GM12878 (cell line): ENCODE measurements around the gene TPMT. TPM values are rescaled to one million over a fixed set of nuclear protein-coding genes. Genes with fewer than 3 reads are reported as not detected.
A peak's percentile ranks its signal among the peaks of the same experiment; 100 is the strongest.

Experiments used
- ATAC-seq: fragments of 200-7000 bp; cut with Tn5 transposase; 3 replicates; pipeline ENCODE4 v1.9.1; 2020; ENCODE audit warnings: mild to moderate bottlenecking, moderate library complexity
- BruUV-seq: library from RNA; stranded (reverse); fragments of 400-500 nt; replicated peaks from 2 replicates; lab custom pipeline; 2021; lab: Mats Ljungman, UMichigan
- CTCF ChIA-PET: fragments of 300-600 bp; sonication (Branson Sonifier 250); formaldehyde crosslinking; extraction: SDS; loops from one replicate; lab custom pipeline; 2021; ENCODE audit warnings: inconsistent platforms; lab: Yijun Ruan, JAX
- POLR2A ChIA-PET: fragments of 350-600 bp; formaldehyde crosslinking; extraction: SDS; loops from one replicate; lab custom pipeline; 2021; ENCODE audit warnings: inconsistent platforms; lab: Charles Lee
- RAD21 ChIA-PET: fragments of 300-600 bp; sonication (Branson Sonifier 250); formaldehyde crosslinking; loops from one replicate; lab custom pipeline; 2023; ENCODE audit warnings: antibody characterized with exemption; ENCODE audit not compliant: unreplicated experiment; lab: Charles Lee
- SMC1A ChIA-PET: fragments of 300-600 bp; sonication (Branson Sonifier 250); formaldehyde crosslinking; loops from one replicate; lab custom pipeline; 2023; ENCODE audit not compliant: unreplicated experiment, uncharacterized antibody; lab: Charles Lee
- DNase-seq: peaks from one replicate; pipeline ENCODE4 v3.0.0-alpha.2; 2011; ENCODE audit warnings: low read depth, low spot score
- FAIRE-seq: peaks from 3 replicates; lab custom pipeline; 2011; peaks lifted over from hg19 to GRCh38; lab: Jason Lieb, UNC
- H2AFZ ChIP-seq: 2 replicates; pipeline ENCODE4 v1.6.0; 2011; ENCODE audit warnings: low read depth, low read length, control low read depth; ENCODE audit not compliant: control insufficient read depth
- H3K27ac ChIP-seq: 2 replicates; pipeline ENCODE4 v1.5.1; 2011; ENCODE audit warnings: control low read depth; ENCODE audit not compliant: control insufficient read depth, insufficient read depth
- H3K27me3 ChIP-seq, 2 experiments: replicated peaks in 1 of 2; 2 replicates each; pipeline versions ENCODE4 v1.6.0 to v1.6.1; 2011; ENCODE audit warnings: low read length in 1 of 2; ENCODE audit not compliant: control insufficient read depth in 2 of 2, insufficient read depth in 2 of 2
- H3K36me3 ChIP-seq, 2 experiments: 2 replicates each; pipeline ENCODE4 v1.5.1; 2011; ENCODE audit warnings: low read length in 1 of 2; ENCODE audit not compliant: control insufficient read depth in 2 of 2, insufficient read depth in 2 of 2
- H3K4me1 ChIP-seq: 2 replicates; pipeline ENCODE4 v1.6.1; 2011; ENCODE audit warnings: mild to moderate bottlenecking, low read length, moderate library complexity, mixed read lengths; ENCODE audit not compliant: control insufficient read depth, insufficient read depth
- H3K4me2 ChIP-seq: 2 replicates; pipeline ENCODE4 v1.6.0; 2011; ENCODE audit warnings: control low read depth; ENCODE audit not compliant: control insufficient read depth, insufficient read depth
- H3K4me3 ChIP-seq: fragments of 200-600 bp; sonication (generic); 2 replicates; pipeline ENCODE4 v1.5.1; 2016
- H3K79me2 ChIP-seq: 2 replicates; pipeline ENCODE4 v1.6.0; 2011; ENCODE audit warnings: low read length; ENCODE audit not compliant: control insufficient read depth, insufficient read depth
- H3K9ac ChIP-seq: 2 replicates; pipeline ENCODE4 v1.8.0; 2011; ENCODE audit warnings: low read length, control low read depth, mixed read lengths; ENCODE audit not compliant: control insufficient read depth, insufficient read depth
- H3K9me3 ChIP-seq: replicated peaks from 3 replicates; pipeline ENCODE4 v1.5.1; 2011; ENCODE audit warnings: mild to moderate bottlenecking, low read length; ENCODE audit not compliant: control insufficient read depth, insufficient read depth
- H4K20me1 ChIP-seq: 2 replicates; pipeline ENCODE4 v1.6.0; 2011; ENCODE audit not compliant: control insufficient read depth, insufficient read depth
- ATF7 ChIP-seq: fragments of 450-650 bp; IDR thresholded peaks from 2 replicates; pipeline ENCODE4 v1.6.1; 2016; ENCODE audit warnings: low read depth, mild to moderate bottlenecking
- BACH1 ChIP-seq: fragments of 450-650 bp; IDR thresholded peaks from 2 replicates; pipeline ENCODE4 v1.6.1; 2017; ENCODE audit warnings: mild to moderate bottlenecking, borderline replicate concordance
- CEBPB ChIP-seq, 2 experiments: fragments of 150-350 bp in 1 of 2; IDR thresholded peaks; 2 replicates each; pipeline ENCODE4 v1.6.1; 2012 to 2014; ENCODE audit warnings: low read depth in 2 of 2, low read length in 2 of 2, borderline replicate concordance in 1 of 2, inconsistent platforms in 1 of 2
- CHD4 ChIP-seq: fragments of 200-600 bp; sonication (generic); IDR thresholded peaks from 2 replicates; pipeline ENCODE4 v1.6.1; 2016; ENCODE audit warnings: mild to moderate bottlenecking
- CTCF ChIP-seq, 3 experiments: IDR thresholded peaks in 2 of 3; conservative IDR thresholded peaks in 1 of 3; 2 replicates each; pipeline ENCODE4 v1.5.1; 2011; ENCODE audit warnings: low read depth in 3 of 3, low read length in 3 of 3, mild to moderate bottlenecking in 3 of 3, control low read depth in 2 of 3, moderate library complexity in 2 of 3, inconsistent platforms in 1 of 3, mixed read lengths in 1 of 3; ENCODE audit not compliant: control insufficient read depth in 2 of 3, insufficient read depth in 1 of 3; ENCODE audit errors: extremely low read depth in 1 of 3
- FOXK2 ChIP-seq: fragments of 450-650 bp; IDR thresholded peaks from 2 replicates; pipeline ENCODE4 v1.6.1; 2017; ENCODE audit warnings: mild to moderate bottlenecking, moderate library complexity
- IKZF1 ChIP-seq: fragments of 450-650 bp; conservative IDR thresholded peaks from 2 replicates; pipeline ENCODE4 v1.6.1; 2017; ENCODE audit warnings: antibody characterized with exemption, mild to moderate bottlenecking
- IRF4 ChIP-seq: IDR thresholded peaks from 2 replicates; pipeline ENCODE4 v1.6.1; 2011; ENCODE audit warnings: low read depth, low read length
- NFXL1 ChIP-seq: fragments of 450-650 bp; IDR thresholded peaks from 2 replicates; pipeline ENCODE4 v1.6.1; 2017; ENCODE audit warnings: antibody characterized with exemption, mild to moderate bottlenecking, borderline replicate concordance
- NR2C2 ChIP-seq: IDR thresholded peaks from 2 replicates; pipeline ENCODE4 v1.6.1; 2011; ENCODE audit warnings: borderline replicate concordance, low read depth; ENCODE audit not compliant: control insufficient read depth, insufficient read length
- RAD21 ChIP-seq: IDR thresholded peaks from 2 replicates; pipeline ENCODE4 v1.6.1; 2011; ENCODE audit warnings: mild to moderate bottlenecking, low read depth, low read length, moderate library complexity; ENCODE audit not compliant: insufficient read depth
- RB1 ChIP-seq: fragments of 450-650 bp; formaldehyde crosslinking; IDR thresholded peaks from 2 replicates; pipeline ENCODE4 v1.6.1; 2017; ENCODE audit warnings: mild to moderate bottlenecking, borderline replicate concordance
- SMC3 ChIP-seq: IDR thresholded peaks from 2 replicates; pipeline ENCODE4 v1.6.1; 2011; ENCODE audit warnings: low read length, improper control_type of control experiment, borderline replicate concordance
- SRF ChIP-seq, 2 experiments: IDR thresholded peaks; 2 replicates each; pipeline ENCODE4 v1.6.1; 2011; ENCODE audit warnings: low read depth in 2 of 2, low read length in 2 of 2, mild to moderate bottlenecking in 1 of 2, moderate library complexity in 1 of 2
- ZNF274 ChIP-seq: IDR thresholded peaks from one replicate; pipeline ENCODE4 v1.8.0; 2011; ENCODE audit not compliant: insufficient read length, insufficient read depth
- ZZZ3 ChIP-seq: IDR thresholded peaks from 2 replicates; pipeline ENCODE4 v1.6.1; 2011; ENCODE audit warnings: low read depth; ENCODE audit not compliant: control insufficient read depth, insufficient read length
- WGBS: methylation state at CpG from one replicate; pipeline ENCODE4 v1.1.6; 2016; ENCODE audit warnings: low lambda C conversion rate; ENCODE audit not compliant: insufficient replicate concordance, insufficient coverage; ENCODE audit errors: missing lambda C conversion rate; 5-methylcytosine and 5-hydroxymethylcytosine counted together
- in situ Hi-C: fragments of 300-500 bp; cut with MboI; formaldehyde crosslinking; loops from 9 replicates; pipeline ENCODE4 v1.14.3; 2018; ENCODE audit warnings: mixed read lengths
- intact Hi-C: fragments of 100-400 bp; cut with micrococcal nuclease; formaldehyde crosslinking; loops from one replicate; pipeline ENCODE4 v1.14.2; 2022; ENCODE audit not compliant: unreplicated experiment
- polyA plus RNA-seq, 11 experiments: library from polyadenylated mRNA; depleted of rRNA in 4 of 11; unstranded in 6 of 11; stranded (reverse) in 5 of 11; fragments of >200 nt; fragmentation: Nextera tagmentation in 4 of 11; fragmentation: Illumina TruSeq in 1 of 11; extraction: Ambion mirVana in 4 of 11; extraction: Trizol in 1 of 11; gene quantifications; 1 replicate in 1 of 11; 2 replicates in 10 of 11; pipeline versions ENCODE4 v1.2.1 to v1.2.3, GENCODE V29; 2011 to 2016; ENCODE audit warnings: inconsistent platforms in 2 of 11, missing spikeins in 2 of 11, low read depth in 1 of 11
- total RNA-seq, 4 experiments: library from RNA; depleted of rRNA in 3 of 4; stranded (reverse); fragments of >200 nt in 3 of 4; fragmentation: Illumina TruSeq in 1 of 4; extraction: Trizol in 1 of 4; gene quantifications; 2 replicates each; pipeline versions ENCODE4 v1.2.1 to v1.2.3, GENCODE V29; 2013 to 2021
- TF ChIP-seq, protein P1 (sequence below): IDR thresholded peaks from 2 replicates; pipeline ENCODE4 v1.6.1; 2012; ENCODE audit warnings: low read depth, low read length, improper control_type of control experiment
- TF ChIP-seq, protein P2 (sequence below): fragments of 450-650 bp; conservative IDR thresholded peaks from 2 replicates; pipeline ENCODE4 v1.6.1; 2017; ENCODE audit warnings: mild to moderate bottlenecking, moderate library complexity

Gene TPMT
- total and polyA plus RNA-seq, 10 of the 15 experiments (the other 5 are each of a cell fraction or from before 2014, with no cell fraction given), result 7.9 to 18.2 (median 16.3) TPM

GRCh38 chr6:18121580-18122127 lies 33.2 kb downstream of the TPMT start:
- H3K9me3 ChIP-seq, result no peaks in the 10 kb centered on the region; the same call in 2 of the 3 replicates
- H4K20me1 ChIP-seq, result no peaks in the 10 kb centered on the region
- FAIRE-seq, result no peak
- no TSS peak for BruUV-seq
- intact Hi-C loops, result loop anchor here (5.0 to 10.0 kb wide), 4 partner anchors 134 to 967 kb away; partner anchors contain the start of gene KIF13A
- no peaks in the 10 kb centered on the region for H3K27me3 ChIP-seq
- ChIA-PET SMC1A (interaction anchor here (0.9 to 2.3 kb wide), 5 partner anchors 12 to 382 kb away, joined by 3 to 7 read pairs (median 5); no protein-coding TSS in a partner anchor), CTCF (interaction anchor here (1.1 to 1.7 kb wide), 8 partner anchors 30 to 384 kb away, joined by 3 to 8 read pairs (median 4); no protein-coding TSS in a partner anchor), RAD21 (interaction anchor here (1.0 kb wide), 2 partner anchors 181 to 384 kb away, joined by 3 to 5 read pairs; no protein-coding TSS in a partner anchor), POLR2A (no interaction called here)
- H2AFZ ChIP-seq, result no peak overlapping the region
- ATAC-seq, result peak; percentile 59
- in situ Hi-C loops, result no loop called here
- H3K36me3 ChIP-seq, result no peaks in the 10 kb centered on the region
- whole genome bisulfite sequencing, result 86% methylated on average over 19 of the region's 19 CpGs
- H3K9ac ChIP-seq, result no peak overlapping the region
- H3K4me2 ChIP-seq, result no peak overlapping the region
- H3K79me2 ChIP-seq, result no peaks in the 10 kb centered on the region
- H3K4me3 ChIP-seq, result no peak overlapping the region
- no peak overlapping the region for H3K27ac ChIP-seq
- no peak for DNase-seq
- no peaks in the 10 kb centered on the region for H3K4me1 ChIP-seq
- no peak for TF ChIP-seq IKZF1
- TF ChIP-seq FOXK2, result no peak
- TF ChIP-seq SMC3, result peak; percentile 22; the same call in 1 of the 2 replicates
- no peak for TF ChIP-seq IRF4
- no peak for TF ChIP-seq CEBPB (IDR thresholded peaks at IDR 0.05; ENCODE audit: borderline replicate concordance in 1 of 2, low read depth in 2 of 2, low read length in 2 of 2)
- TF ChIP-seq, protein P1, sequence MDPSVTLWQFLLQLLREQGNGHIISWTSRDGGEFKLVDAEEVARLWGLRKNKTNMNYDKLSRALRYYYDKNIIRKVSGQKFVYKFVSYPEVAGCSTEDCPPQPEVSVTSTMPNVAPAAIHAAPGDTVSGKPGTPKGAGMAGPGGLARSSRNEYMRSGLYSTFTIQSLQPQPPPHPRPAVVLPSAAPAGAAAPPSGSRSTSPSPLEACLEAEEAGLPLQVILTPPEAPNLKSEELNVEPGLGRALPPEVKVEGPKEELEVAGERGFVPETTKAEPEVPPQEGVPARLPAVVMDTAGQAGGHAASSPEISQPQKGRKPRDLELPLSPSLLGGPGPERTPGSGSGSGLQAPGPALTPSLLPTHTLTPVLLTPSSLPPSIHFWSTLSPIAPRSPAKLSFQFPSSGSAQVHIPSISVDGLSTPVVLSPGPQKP, result no peak
- TF ChIP-seq BACH1, result no peak
- no peak for TF ChIP-seq ATF7
- no peak for TF ChIP-seq ZZZ3
- no peak for TF ChIP-seq CHD4
- no peak for TF ChIP-seq NR2C2
- TF ChIP-seq, protein P2, sequence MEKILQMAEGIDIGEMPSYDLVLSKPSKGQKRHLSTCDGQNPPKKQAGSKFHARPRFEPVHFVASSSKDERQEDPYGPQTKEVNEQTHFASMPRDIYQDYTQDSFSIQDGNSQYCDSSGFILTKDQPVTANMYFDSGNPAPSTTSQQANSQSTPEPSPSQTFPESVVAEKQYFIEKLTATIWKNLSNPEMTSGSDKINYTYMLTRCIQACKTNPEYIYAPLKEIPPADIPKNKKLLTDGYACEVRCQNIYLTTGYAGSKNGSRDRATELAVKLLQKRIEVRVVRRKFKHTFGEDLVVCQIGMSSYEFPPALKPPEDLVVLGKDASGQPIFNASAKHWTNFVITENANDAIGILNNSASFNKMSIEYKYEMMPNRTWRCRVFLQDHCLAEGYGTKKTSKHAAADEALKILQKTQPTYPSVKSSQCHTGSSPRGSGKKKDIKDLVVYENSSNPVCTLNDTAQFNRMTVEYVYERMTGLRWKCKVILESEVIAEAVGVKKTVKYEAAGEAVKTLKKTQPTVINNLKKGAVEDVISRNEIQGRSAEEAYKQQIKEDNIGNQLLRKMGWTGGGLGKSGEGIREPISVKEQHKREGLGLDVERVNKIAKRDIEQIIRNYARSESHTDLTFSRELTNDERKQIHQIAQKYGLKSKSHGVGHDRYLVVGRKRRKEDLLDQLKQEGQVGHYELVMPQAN, result no peak
- TF ChIP-seq RAD21, result 0 out of 2 replicates have a peak, but pooled peaks have one; percentile 18
- TF ChIP-seq RB1, result no peak
- no peak for TF ChIP-seq ZNF274
- no peak for TF ChIP-seq SRF (IDR thresholded peaks at IDR 0.05; ENCODE audit: low read depth in 2 of 2, low read length in 2 of 2)
- no peak for TF ChIP-seq NFXL1
- TF ChIP-seq CTCF (IDR thresholded peaks at IDR 0.05 in 2 of 3, conservative IDR thresholded peaks at IDR 0.05 in 1 of 3; ENCODE audit: control insufficient read depth in 2 of 3, extremely low read depth in 1 of 3, insufficient read depth in 1 of 3, low read depth in 3 of 3, low read length in 3 of 3), result peak in 2 of 3 experiments; percentile 21 to 32; a peak in 2 of 6 replicates
